ENCODE measurements around the gene PFAS. TPM values are rescaled to one million over a fixed set of nuclear protein-coding genes. Genes with fewer than 3 reads are reported as not detected.
"Not testable (repeated sequence)": the region's sequence is repeated elsewhere in the genome, so short reads cannot be mapped to it uniquely, and the experiment has no call there.

PFAS gene
- total RNA-seq: 39.2 TPM
- long read RNA-seq, partial matches to known transcripts: 8 of 58 reads
- long read RNA-seq, other reads (novel, unspliced or antisense): 50 of 58 reads

DNA sequence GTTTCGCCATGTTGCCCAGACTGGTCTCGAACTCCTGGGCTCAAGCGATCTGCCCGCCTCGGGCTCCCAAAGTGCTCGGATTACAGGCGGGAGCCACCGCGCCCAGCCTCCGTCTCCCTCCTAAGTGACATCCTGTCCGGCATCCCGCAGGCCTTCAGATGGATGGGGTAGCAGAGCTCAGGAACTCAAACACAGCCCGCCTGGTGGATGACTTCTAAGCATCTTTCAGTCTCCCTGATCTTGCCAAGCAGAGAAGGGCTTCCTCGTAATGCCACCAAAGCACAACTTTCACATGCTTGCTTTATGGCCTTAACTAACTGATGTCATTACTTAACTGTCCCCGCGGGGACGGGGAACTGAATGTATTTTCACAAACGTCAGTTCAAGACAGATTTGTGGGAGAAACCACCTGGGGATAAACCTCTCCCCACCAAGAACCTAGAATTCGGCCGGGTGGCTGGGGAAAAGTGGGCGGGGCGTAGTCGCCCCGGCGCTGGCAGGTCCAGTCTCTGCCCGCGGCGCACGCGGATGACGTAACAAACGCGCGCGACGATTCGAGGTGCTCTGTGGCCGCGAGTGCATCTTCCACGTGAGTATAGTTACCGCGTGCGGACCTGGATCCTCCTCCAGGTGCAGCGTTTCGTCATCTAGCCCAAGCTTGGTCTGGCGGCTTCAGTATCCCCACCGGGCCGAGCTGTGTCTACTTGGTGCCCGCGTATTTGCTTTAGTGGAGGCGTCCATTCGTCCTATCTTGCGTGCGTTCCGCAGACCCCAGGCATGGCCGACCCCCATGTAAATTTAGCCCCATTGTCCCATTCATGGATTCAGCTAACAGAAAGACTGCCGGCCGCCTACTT, at the start of gene PFAS:
Gene PFAS (plus strand): TSS at position 539 of the 857 bp plus-strand sequence. CDS start 4,649 bp downstream, outside the sequence.
- peak; percentile 99 for DNase-seq (ENCODE audit: low spot score)

- DNase-seq (ENCODE audit: low spot score): no peak
Measured at GRCh38 chr17:8204761-8205555, 44.1 kb upstream of the PFAS start.

GRCh38 chr17:8206536-8206935, 42.6 kb upstream of the PFAS start:
- no peak for DNase-seq (ENCODE audit: low spot score)

DNA sequence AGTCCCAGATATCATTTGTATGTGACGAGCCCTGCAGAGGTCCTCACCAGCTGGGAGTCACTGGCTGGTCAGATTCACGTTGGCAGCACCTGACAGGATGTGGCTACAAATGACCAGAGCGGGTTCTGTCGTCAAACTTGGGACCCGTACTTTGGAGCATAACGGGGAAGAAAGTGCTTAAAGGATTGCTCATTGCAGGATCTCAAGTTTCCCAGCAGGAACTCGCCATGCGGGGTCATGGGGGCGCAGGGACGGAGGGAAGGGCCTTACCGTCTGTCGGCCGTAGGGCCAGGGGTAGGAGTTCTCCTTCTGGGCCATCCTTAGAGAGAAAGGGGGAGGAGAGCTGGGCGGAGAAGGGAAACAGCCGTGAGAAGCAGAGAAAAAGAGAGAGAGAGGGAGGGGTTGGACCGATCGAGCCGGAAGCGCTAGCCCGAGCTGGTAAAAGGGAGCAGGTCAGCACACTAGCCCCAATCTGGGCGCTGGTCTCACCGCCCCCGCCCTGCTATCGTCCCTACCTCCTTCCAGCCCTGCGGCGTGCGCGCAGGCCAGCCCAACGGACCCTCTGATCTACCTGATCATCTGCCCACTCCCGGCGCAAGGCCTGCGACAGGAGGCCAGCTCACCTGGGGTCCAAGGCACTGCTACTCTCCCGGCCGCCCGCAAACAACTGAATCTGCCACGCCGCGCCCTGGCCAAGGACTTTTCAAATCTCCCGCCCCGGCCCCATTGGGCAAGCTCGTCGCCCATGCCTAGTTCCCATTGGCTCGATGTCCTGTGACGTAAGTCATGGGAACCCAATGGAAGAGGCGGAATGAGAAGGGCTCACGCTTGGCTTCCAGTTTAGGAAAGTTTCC, 39.0 kb upstream of the PFAS start, which contains the start of gene AURKB:
Gene AURKB (minus strand): TSS at position 669 of the 854 bp plus-strand sequence. CDS start 351 bp downstream, at position 318.
- peak; percentile 96 for DNase-seq (ENCODE audit: low spot score)

DNA sequence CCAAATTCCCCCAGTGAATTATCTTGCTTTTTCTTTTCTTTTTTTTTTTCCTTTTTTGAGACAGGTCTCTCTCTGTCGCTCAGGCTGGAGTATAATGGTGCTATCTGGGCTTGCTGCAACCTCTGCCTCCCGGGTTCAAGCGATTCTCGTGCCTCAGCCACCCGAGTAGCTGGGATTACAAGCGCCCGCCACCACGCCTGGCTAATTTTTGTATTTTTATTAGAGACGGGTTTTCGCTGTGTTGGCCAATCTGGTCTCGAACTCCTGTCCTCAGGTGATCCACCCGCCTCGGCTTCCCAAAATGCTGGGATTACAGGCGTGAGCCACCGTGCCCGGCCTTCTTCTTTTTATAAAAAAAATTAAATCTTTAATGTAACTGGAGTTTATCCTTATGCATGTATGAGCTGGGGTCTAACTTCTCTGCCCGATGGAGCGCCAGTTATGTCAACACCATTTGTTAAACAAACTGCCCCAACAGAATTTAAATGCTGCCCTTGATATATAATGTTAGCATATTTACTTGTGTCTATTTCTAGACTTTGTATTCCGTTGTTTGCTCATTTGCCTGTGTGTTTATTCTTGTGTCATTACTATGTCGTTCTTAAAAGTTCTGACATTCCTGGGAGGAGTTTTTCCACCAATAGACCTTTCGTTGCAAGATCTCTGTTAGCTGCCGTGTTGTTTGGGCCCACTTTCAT, 38.2 kb upstream of the PFAS start:
- no peak for DNase-seq (ENCODE audit: low spot score)

DNA sequence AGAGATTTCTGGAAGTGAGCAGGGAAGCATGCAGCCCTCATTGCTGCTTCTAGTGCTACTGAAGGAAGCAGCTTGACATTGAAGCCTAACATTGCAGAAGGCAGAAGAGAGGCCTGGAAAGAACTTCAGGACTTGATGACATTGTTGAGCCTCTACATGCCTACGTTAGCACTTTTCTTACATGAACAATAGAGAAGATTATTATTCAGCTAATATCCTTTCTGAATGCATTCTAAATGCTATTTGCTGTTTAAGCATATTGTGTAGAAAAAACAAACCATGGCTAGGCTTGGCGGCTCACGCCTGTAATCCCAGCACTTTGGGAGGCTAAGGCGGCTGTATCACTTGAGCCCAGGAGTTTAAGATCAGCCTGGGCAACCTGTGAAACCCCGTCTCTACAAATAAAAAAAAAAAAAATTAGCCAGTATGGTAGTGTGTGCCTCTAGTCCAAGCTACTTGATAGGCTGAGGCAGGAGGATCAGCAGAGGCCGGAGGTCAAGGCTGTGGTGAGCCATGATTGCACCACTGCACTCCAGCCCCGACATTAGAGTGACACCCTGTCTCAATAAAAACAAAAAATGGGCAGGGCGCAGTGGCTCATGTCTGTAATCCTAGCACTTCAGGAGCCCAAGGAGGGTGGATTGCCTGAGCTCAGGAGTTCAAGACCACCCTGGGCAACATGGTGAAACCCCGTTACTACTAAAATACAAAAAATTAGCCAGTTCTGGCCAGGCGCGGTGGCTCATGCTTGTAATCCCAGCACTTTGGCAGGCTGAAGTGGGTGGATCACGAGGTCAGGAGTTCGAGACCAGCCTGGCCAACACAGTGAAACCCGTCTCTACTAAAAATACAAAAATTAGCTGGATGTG, 36.5 kb upstream of the PFAS start:
- DNase-seq (ENCODE audit: low spot score): no peak

GRCh38 chr17:8214000-8214399, 35.1 kb upstream of the PFAS start:
- DNase-seq (ENCODE audit: low spot score): not testable (repeated sequence)

DNA sequence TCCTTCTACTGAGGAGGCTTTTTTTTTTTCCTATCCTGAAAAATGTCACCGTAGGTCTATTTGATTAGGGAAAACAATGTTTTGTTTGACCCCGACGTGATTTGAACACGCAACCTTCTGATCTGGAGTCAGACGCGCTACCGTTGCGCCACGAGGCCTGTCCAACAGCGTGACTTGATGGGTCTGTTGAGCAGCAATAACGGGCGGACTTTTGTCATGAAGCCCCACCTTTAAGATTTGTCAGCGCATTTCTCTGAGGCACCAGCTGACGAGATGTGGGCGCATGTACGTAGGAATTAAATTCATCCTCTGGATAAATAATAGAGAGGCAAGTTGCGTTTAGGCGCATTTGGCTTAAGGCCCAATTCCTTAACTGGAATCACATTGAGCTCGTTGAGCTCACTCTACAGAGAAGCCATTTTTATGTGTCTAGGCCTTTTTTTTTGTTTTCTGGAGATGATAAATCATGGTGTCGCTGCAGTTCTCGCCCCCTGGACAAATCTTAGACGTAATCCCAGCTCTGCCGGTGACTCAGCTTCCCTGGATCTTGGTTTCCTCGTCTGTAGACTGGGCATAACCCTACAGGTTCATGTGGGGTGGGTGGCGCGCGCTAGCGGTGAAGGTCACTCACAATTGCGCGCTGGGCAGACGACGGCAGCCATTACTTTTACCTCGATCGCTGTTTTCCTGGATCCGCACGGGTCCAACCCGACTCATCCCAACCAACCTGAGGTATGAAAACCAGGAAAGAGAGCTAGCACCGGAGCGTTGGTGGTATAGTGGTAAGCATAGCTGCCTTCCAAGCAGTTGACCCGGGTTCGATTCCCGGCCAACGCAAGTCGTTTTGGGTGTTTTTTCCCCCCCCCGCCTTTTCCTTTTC, 28.1 kb upstream of the PFAS start:
- peak; percentile 94 for DNase-seq (ENCODE audit: low spot score)

- no peak for DNase-seq (ENCODE audit: low spot score)
Measured at GRCh38 chr17:8221663-8222379, 27.3 kb upstream of the PFAS start.

GRCh38 chr17:8222380-8222629, 26.8 kb upstream of the PFAS start:
- no peak for DNase-seq (ENCODE audit: low spot score)

GRCh38 chr17:8222630-8223355, 26.3 kb upstream of the PFAS start:
- DNase-seq (ENCODE audit: low spot score): peak; percentile 98

- DNase-seq (ENCODE audit: low spot score): no peak
Measured at GRCh38 chr17:8223356-8224126, 25.5 kb upstream of the PFAS start.

GRCh38 chr17:8224891-8225812, 23.9 kb upstream of the PFAS start:
- no peak for DNase-seq (ENCODE audit: low spot score)

- no peak for DNase-seq (ENCODE audit: low spot score)
Measured at GRCh38 chr17:8225813-8226535, 23.1 kb upstream of the PFAS start.

Data from mesenteric fat pad (tissue), 1 donor.